Inflammatory macrophage treated with lipopolysaccharide for 1 hour (primary cell): ENCODE measurements around the gene SMYD1.

Source experiments
- DNase-seq, 2 donors: peaks; one replicate each; pipeline ENCODE4 v3.0.0-alpha.2; 2020 to 2022

Gene SMYD1

GRCh38 chr2:88090446-88091283, 23.0 kb downstream of the SMYD1 start:
- DNase-seq: peak; percentile 23 to 28

GRCh38 chr2:88091943-88092342, 24.3 kb downstream of the SMYD1 start:
- DNase-seq: peak in 1 of 2 donors; percentile 17

GRCh38 chr2:88092773-88093172, 25.1 kb downstream of the SMYD1 start:
- DNase-seq: no peak

- DNase-seq: no peak
Measured at GRCh38 chr2:88095022-88095421, 27.4 kb downstream of the SMYD1 start.

GRCh38 chr2:88096708-88097107, 29.1 kb downstream of the SMYD1 start:
- DNase-seq: no peak

GRCh38 chr2:88097192-88097591, 29.6 kb downstream of the SMYD1 start:
- DNase-seq: no peak

- no peak for DNase-seq
Measured at GRCh38 chr2:88097891-88098557, 30.4 kb downstream of the SMYD1 start.

- no peak for DNase-seq
Measured at GRCh38 chr2:88098558-88098900, 30.9 kb downstream of the SMYD1 start.

GRCh38 chr2:88099798-88100488, 32.3 kb downstream of the SMYD1 start:
- DNase-seq: peak; percentile 31 to 42

- no peak for DNase-seq
Measured at GRCh38 chr2:88100489-88100858, 32.8 kb downstream of the SMYD1 start.

GRCh38 chr2:88108796-88109195, 41.2 kb downstream of the SMYD1 start:
- no peak for DNase-seq

GRCh38 chr2:88110830-88111229, 43.2 kb downstream of the SMYD1 start:
- DNase-seq: no peak

GRCh38 chr2:88113069-88113468, 45.4 kb downstream of the SMYD1 start:
- no peak for DNase-seq

GRCh38 chr2:88114889-88115288, 47.3 kb downstream of the SMYD1 start:
- DNase-seq: no peak

- DNase-seq: no peak
Measured at GRCh38 chr2:88115825-88116518, 48.3 kb downstream of the SMYD1 start.

GRCh38 chr2:88116669-88117432, 49.2 kb downstream of the SMYD1 start:
- no peak for DNase-seq

GRCh38 chr2:88117973-88118372, 50.3 kb downstream of the SMYD1 start:
- no peak for DNase-seq

GRCh38 chr2:88121678-88122077, 54.1 kb downstream of the SMYD1 start:
- DNase-seq: no peak

- no peak for DNase-seq
Measured at GRCh38 chr2:88122141-88122884, 54.7 kb downstream of the SMYD1 start.

GRCh38 chr2:88123164-88123974, 55.7 kb downstream of the SMYD1 start:
- no peak for DNase-seq
